Vagina (tissue), 2 donors: Measurements from ENCODE around the gene KCNMB2.

Experiments used
- CTCF ChIP-seq, 3 experiments: fragments of 450-650 bp in 2 of 3; fragments of 200-600 bp in 1 of 3; sonication (generic) in 1 of 3; IDR thresholded peaks; one replicate each; pipeline ENCODE4 v1.5.1; 2017 to 2019; ENCODE audit warnings: antibody characterized with exemption in 3 of 3, mild to moderate bottlenecking in 2 of 3, moderate library complexity in 2 of 3
- POLR2A ChIP-seq, 2 donors: fragments of 450-650 bp; IDR thresholded peaks; one replicate each; pipeline ENCODE4 v1.6.1; 2017; ENCODE audit warnings: antibody characterized with exemption in 2 of 2, mild to moderate bottlenecking in 2 of 2, moderate library complexity in 2 of 2

- TF ChIP-seq CTCF (IDR thresholded peaks at IDR 0.05) (no peak), POLR2A (IDR thresholded peaks at IDR 0.05) (no peak)
These were observed 98.7 kb downstream of the KCNMB2 start for GRCh38 chr3:178634975-178635374.
